ENCODE measurements around the gene GRAMD1A.

DNA sequence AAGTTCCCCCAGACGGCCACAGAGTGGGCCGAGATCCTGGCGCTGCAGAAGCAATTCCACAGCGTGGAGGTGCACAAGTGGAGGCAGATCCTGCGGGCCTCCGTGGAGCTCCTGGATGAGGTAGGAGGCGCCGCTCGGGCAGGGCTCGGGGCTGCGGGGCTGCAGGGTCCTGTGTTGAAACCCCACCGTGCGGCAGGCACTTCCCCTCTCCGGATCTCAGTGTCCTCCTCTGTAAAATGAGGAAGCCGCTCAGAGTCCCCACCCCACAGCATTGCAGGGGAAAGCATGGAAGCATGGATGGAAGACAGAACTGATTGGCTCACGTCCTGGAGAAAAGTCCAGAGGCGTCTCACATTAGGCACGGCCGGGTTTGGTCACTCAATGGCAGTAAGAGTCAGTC is 23.3 kb downstream of the GRAMD1A start:
- TF ChIP-seq, protein P1, sequence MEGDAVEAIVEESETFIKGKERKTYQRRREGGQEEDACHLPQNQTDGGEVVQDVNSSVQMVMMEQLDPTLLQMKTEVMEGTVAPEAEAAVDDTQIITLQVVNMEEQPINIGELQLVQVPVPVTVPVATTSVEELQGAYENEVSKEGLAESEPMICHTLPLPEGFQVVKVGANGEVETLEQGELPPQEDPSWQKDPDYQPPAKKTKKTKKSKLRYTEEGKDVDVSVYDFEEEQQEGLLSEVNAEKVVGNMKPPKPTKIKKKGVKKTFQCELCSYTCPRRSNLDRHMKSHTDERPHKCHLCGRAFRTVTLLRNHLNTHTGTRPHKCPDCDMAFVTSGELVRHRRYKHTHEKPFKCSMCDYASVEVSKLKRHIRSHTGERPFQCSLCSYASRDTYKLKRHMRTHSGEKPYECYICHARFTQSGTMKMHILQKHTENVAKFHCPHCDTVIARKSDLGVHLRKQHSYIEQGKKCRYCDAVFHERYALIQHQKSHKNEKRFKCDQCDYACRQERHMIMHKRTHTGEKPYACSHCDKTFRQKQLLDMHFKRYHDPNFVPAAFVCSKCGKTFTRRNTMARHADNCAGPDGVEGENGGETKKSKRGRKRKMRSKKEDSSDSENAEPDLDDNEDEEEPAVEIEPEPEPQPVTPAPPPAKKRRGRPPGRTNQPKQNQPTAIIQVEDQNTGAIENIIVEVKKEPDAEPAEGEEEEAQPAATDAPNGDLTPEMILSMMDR (IDR thresholded peaks at IDR 0.05) = no peak
- no peak for TF ChIP-seq POLR2A (IDR thresholded peaks at IDR 0.05)
- no peak for TF ChIP-seq POLR2AphosphoS5 (IDR thresholded peaks at IDR 0.05)

All from breast epithelium (tissue), 3 donors.